Heart right ventricle (tissue), 16 donors: ENCODE results near the gene GALR2. TPM values are rescaled to one million over a fixed set of nuclear protein-coding genes. Genes with fewer than 3 reads are reported as not detected.

Experiments used
- ATAC-seq, 8 donors: fragments of 200-7000 bp; cut with Tn5 transposase; one replicate each; pipeline ENCODE4 v1.9.1; 2020; ENCODE audit warnings: mild to moderate bottlenecking in 8 of 8, moderate library complexity in 8 of 8, moderate number of reproducible peaks in 1 of 8
- DNase-seq, 2 donors: peaks; one replicate each; pipeline ENCODE4 v3.0.0-alpha.2; 2020
- H3K27ac ChIP-seq, 10 donors: fragments of 200-600 bp; sonication (generic) in 2 of 10; one replicate each; pipeline versions ENCODE4 v1.5.0 to v1.8.0; 2020 to 2022; ENCODE audit warnings: mild to moderate bottlenecking in 3 of 10
- H3K27me3 ChIP-seq, 7 donors: fragments of 200-600 bp; one replicate each; pipeline ENCODE4 v1.8.0; 2021 to 2022; ENCODE audit warnings: mild to moderate bottlenecking in 2 of 7
- H3K36me3 ChIP-seq, 9 donors: fragments of 200-600 bp; sonication (generic) in 1 of 9; one replicate each; pipeline versions ENCODE4 v1.5.0 to v1.8.0; 2020 to 2022; ENCODE audit warnings: mild to moderate bottlenecking in 2 of 9
- H3K4me1 ChIP-seq, 9 donors: fragments of 200-600 bp; sonication (generic) in 1 of 9; one replicate each; pipeline versions ENCODE4 v1.5.0 to v1.8.0; 2020 to 2022; ENCODE audit warnings: mild to moderate bottlenecking in 4 of 9
- H3K4me3 ChIP-seq, 10 donors: fragments of 200-600 bp; sonication (generic) in 2 of 10; one replicate each; pipeline versions ENCODE4 v1.5.0 to v1.8.0; 2020 to 2022; ENCODE audit warnings: mild to moderate bottlenecking in 7 of 10, moderate library complexity in 2 of 10
- H3K9me3 ChIP-seq, 11 donors: fragments of 200-600 bp in 10 of 11; sonication (generic) in 2 of 11; one replicate each; pipeline versions ENCODE4 v1.5.0 to v1.8.0; 2013 to 2022; ENCODE audit warnings: mild to moderate bottlenecking in 2 of 11, control low read depth in 1 of 11, moderate library complexity in 1 of 11
- CTCF ChIP-seq, 9 donors: fragments of 200-600 bp; sonication (generic) in 2 of 9; IDR thresholded peaks; one replicate each; pipeline versions ENCODE4 v1.5.0 to v1.8.0; 2021 to 2022; ENCODE audit warnings: antibody characterized with exemption in 9 of 9, mild to moderate bottlenecking in 5 of 9, moderate library complexity in 1 of 9
- WGBS, 2 donors: extraction: QIAGEN DNeasy Blood & Tissue Kit; methylation state at CpG; one replicate each; pipeline ENCODE4 v1.1.7; 2013; ENCODE audit warnings: inconsistent platforms in 1 of 2; 5-methylcytosine and 5-hydroxymethylcytosine counted together
- intact Hi-C, 10 donors: fragments of 100-400 bp; cut with DNase I; formaldehyde crosslinking; loops; one replicate each; pipeline versions ENCODE4 v1.11.1 to v1.14.2; 2022
- polyA plus RNA-seq, 2 donors: library from polyadenylated mRNA; stranded (reverse); fragments of 200-250 nt; gene quantifications; one replicate each; pipeline ENCODE4 v1.2.3, GENCODE V29; 2013
- total RNA-seq, 10 donors: library from RNA; stranded (reverse); fragmentation: NEBNext Ultra II Directional in 3 of 10; extraction: Animal tissue kit (Norgen Biotek cat#: 25700) in 3 of 10; gene quantifications; one replicate each; pipeline versions ENCODE4 v1.2.1 to v1.2.4, GENCODE V29; 2021 to 2023
- donor health status: Arrhythmogenic right ventricular cardiomyopathy.
- donor health status: ischemic (EF 13 %, LVEDD 7.1; RV severe dilation, severe dysfunction).
- donor health status: healthy with polysubstance abuse.
- donor health status: DM: no; HTN: yes; CAD: no.
- donor health status: DM: no; HTN: no; CAD: no.
- donor health status: ischemic (EF 25% LVEDD 6.9; RV normal size, moderate dysfunction).
- donor health status: ischemic (EF 25% LVEDD 5.7; RV mildly dilated, moderate dysfunction).
- donor health status: healthy.
- donor health status: DM: yes; HTN: yes; CAD: no.
- donor health status: Ischemic cardiomyopathy.
- donor health status: ischemic (EF 35%, LVEDD 5.7; RV mildly dilated, moderate dysfunction).
- donor health status: nonischemic (EF 11% LVEDD 7.7; RV severe dilation, severe dysfunction).
- donor health status: DM: yes; HTN: yes; CAD: no.
- donor health status: PGD.
- donor health status: ischemic (EF 29% LVEDD 5.4; RV normal size, mild dysfunction).
- donor health status: nonischemic (EF 23%, LVEDD 6.1; RV moderate dilation, normal function).

The GALR2 gene
- total and polyA plus RNA-seq, 12 donors: 0.10 TPM; not detected in 11

- no peaks in the 10 kb centered on the region for H3K27me3 ChIP-seq
- ATAC-seq (no peak), DNase-seq (no peak)
- no peak for TF ChIP-seq CTCF (IDR thresholded peaks at IDR 0.05)
- 91 to 96% methylated on average over 8 of the region's 8 CpGs for WGBS, 2 donors
- H3K27ac ChIP-seq: no peak overlapping the region
- H3K36me3 ChIP-seq: peaks cover 15 to 100% (median 87%) of the 10 kb centered on the region in 9 donors
- intact Hi-C loops: no loop called here
- no peaks in the 10 kb centered on the region for H3K9me3 ChIP-seq
- H3K4me1 ChIP-seq: peaks cover 0 to 3% (median 0%) of the 10 kb centered on the region in 9 donors
- no peak overlapping the region for H3K4me3 ChIP-seq
Observed at GRCh38 chr17:76046064-76046463, 28.5 kb upstream of the GALR2 start.

GRCh38 chr17:76048025-76048605 lies 26.5 kb upstream of the GALR2 start:
- H3K4me3 ChIP-seq: no peak overlapping the region
- TF ChIP-seq CTCF (IDR thresholded peaks at IDR 0.05): no peak
- WGBS, 2 donors: 82 to 84% methylated on average over 9 of the region's 9 CpGs
- DNase-seq (no peak), ATAC-seq (no peak)
- no peak overlapping the region for H3K27ac ChIP-seq
- H3K27me3 ChIP-seq: no peaks in the 10 kb centered on the region
- peaks cover 0 to 3% (median 0%) of the 10 kb centered on the region in 9 donors for H3K4me1 ChIP-seq
- H3K36me3 ChIP-seq: peaks cover 11 to 100% (median 78%) of the 10 kb centered on the region in 9 donors
- intact Hi-C loops: no loop called here
- H3K9me3 ChIP-seq: no peaks in the 10 kb centered on the region

GRCh38 chr17:76048711-76049110 lies 25.9 kb upstream of the GALR2 start:
- 85 to 87% methylated on average over 9 of the region's 9 CpGs for WGBS, 2 donors
- H3K27ac ChIP-seq: no peak overlapping the region
- ATAC-seq (no peak), DNase-seq (no peak)
- no peaks in the 10 kb centered on the region for H3K9me3 ChIP-seq
- no peak for TF ChIP-seq CTCF (IDR thresholded peaks at IDR 0.05)
- no peak overlapping the region for H3K4me3 ChIP-seq
- H3K27me3 ChIP-seq: no peaks in the 10 kb centered on the region
- H3K36me3 ChIP-seq: peaks cover 5 to 100% (median 78%) of the 10 kb centered on the region in 9 donors
- intact Hi-C loops: no loop called here
- H3K4me1 ChIP-seq: peaks cover 0 to 3% (median 0%) of the 10 kb centered on the region in 9 donors

GRCh38 chr17:76049239-76049638 lies 25.3 kb upstream of the GALR2 start:
- no peak overlapping the region for H3K27ac ChIP-seq
- H3K36me3 ChIP-seq: peaks cover 5 to 100% (median 77%) of the 10 kb centered on the region in 9 donors
- no peaks in the 10 kb centered on the region for H3K9me3 ChIP-seq
- intact Hi-C loops: no loop called here
- no peak for DNase-seq
- no peak for TF ChIP-seq CTCF (IDR thresholded peaks at IDR 0.05)
- H3K4me1 ChIP-seq: peaks cover 0 to 3% (median 0%) of the 10 kb centered on the region in 9 donors
- no peak for ATAC-seq
- no peaks in the 10 kb centered on the region for H3K27me3 ChIP-seq
- H3K4me3 ChIP-seq: no peak overlapping the region
- 83 to 88% methylated on average over 3 of the region's 3 CpGs for WGBS, 2 donors
